Measurements from ENCODE around the gene FAM20C.

- TF ChIP-seq CTCF (IDR thresholded peaks at IDR 0.05) (no peak), ZFX (IDR thresholded peaks at IDR 0.05; ENCODE audit: borderline replicate concordance) (no peak)
Observed at GRCh38 chr7:197413-198335, 5.3 kb downstream of the FAM20C start.

Measured in 22Rv1 (cell line).